SK-N-SH (cell line): ENCODE measurements around the gene AKT1S1. TPM values are rescaled to one million over a fixed set of nuclear protein-coding genes. Genes with fewer than 3 reads are reported as not detected.
"Not testable (repeated sequence)": the region's sequence is repeated elsewhere in the genome, so short reads cannot be mapped to it uniquely, and the experiment has no call there.

Experiments
- CTCF ChIA-PET: fragments of 300-600, 350-600 bp; formaldehyde crosslinking; extraction: SDS; loops from one replicate; lab custom pipeline; 2021; lab: Yijun Ruan, JAX
- POLR2A ChIA-PET: fragments of 350-600 bp; sonication (Branson Sonifier 250); formaldehyde crosslinking; extraction: SDS; loops from one replicate; lab custom pipeline; 2020; ENCODE audit warnings: antibody characterized with exemption, inconsistent platforms; lab: Yijun Ruan, JAX
- DNase-seq: peaks from one replicate; pipeline ENCODE4 v3.0.0; 2012
- H2AFZ ChIP-seq: fragments of 200-600 bp; sonication (generic); 2 replicates; pipeline ENCODE4 v1.8.1; 2016; ENCODE audit warnings: antibody characterized with exemption, mild to moderate bottlenecking, low read depth
- H3F3A ChIP-seq: fragments of 200-600 bp; sonication (generic); replicated peaks from 2 replicates; pipeline ENCODE3; 2016; ENCODE audit warnings: antibody characterized with exemption, mild to moderate bottlenecking; ENCODE audit not compliant: insufficient read depth
- H3K27ac ChIP-seq, 2 experiments: fragments of 200-500 bp in 1 of 2; fragments of 200-600 bp in 1 of 2; sonication (Bioruptor generic) in 1 of 2; sonication (generic), shearing (Covaris generic) in 1 of 2; 2 replicates each; pipeline versions ENCODE4 v1.5.1 to v1.6.1; 2014 to 2016; ENCODE audit warnings: low read depth in 2 of 2, inconsistent platforms in 1 of 2, low read length in 1 of 2, mild to moderate bottlenecking in 1 of 2, mixed read lengths in 1 of 2
- H3K27me3 ChIP-seq: fragments of 200-600 bp; sonication (generic), shearing (Covaris generic); 2 replicates; pipeline ENCODE4 v1.6.1; 2016; ENCODE audit warnings: mixed run types; ENCODE audit not compliant: insufficient read depth
- H3K36me3 ChIP-seq, 2 experiments: fragments of 200-500 bp in 1 of 2; fragments of 200-600 bp in 1 of 2; sonication (Bioruptor generic) in 1 of 2; sonication (generic) in 1 of 2; replicated peaks in 1 of 2; 2 replicates each; pipeline versions ENCODE3 to v1.5.1; 2014 to 2016; ENCODE audit warnings: low read length in 1 of 2, mild to moderate bottlenecking in 1 of 2; ENCODE audit not compliant: insufficient read depth in 2 of 2, control insufficient read depth in 1 of 2
- H3K4me1 ChIP-seq, 2 experiments: fragments of 200-500 bp in 1 of 2; fragments of 200-600 bp in 1 of 2; sonication (Bioruptor generic) in 1 of 2; sonication (generic), shearing (Covaris generic) in 1 of 2; 2 replicates each; pipeline versions ENCODE4 v1.5.1 to v1.6.1; 2014 to 2016; ENCODE audit warnings: low read depth in 1 of 2, low read length in 1 of 2, mixed run types in 1 of 2; ENCODE audit not compliant: insufficient read depth in 2 of 2, control insufficient read depth in 1 of 2
- H3K4me2 ChIP-seq: fragments of 200-600 bp; sonication (generic), shearing (Covaris generic); 2 replicates; pipeline ENCODE4 v1.6.1; 2017; ENCODE audit warnings: mixed run types
- H3K4me3 ChIP-seq, 2 experiments: fragments of 200-500 bp in 1 of 2; fragments of 200-600 bp in 1 of 2; sonication (Bioruptor generic) in 1 of 2; sonication (generic), shearing (Covaris generic) in 1 of 2; 2 replicates each; pipeline versions ENCODE4 v1.5.1 to v1.8.1; 2014 to 2016; ENCODE audit warnings: low read depth in 2 of 2, inconsistent platforms in 1 of 2, low read length in 1 of 2, mild to moderate bottlenecking in 1 of 2, mixed read lengths in 1 of 2, moderate library complexity in 1 of 2
- H3K79me2 ChIP-seq: fragments of 200-600 bp; sonication (generic); 2 replicates; pipeline ENCODE4 v1.8.1; 2017; ENCODE audit warnings: mild to moderate bottlenecking; ENCODE audit not compliant: insufficient read depth
- H3K9ac ChIP-seq: fragments of 200-600 bp; sonication (generic); 2 replicates; pipeline ENCODE4 v1.6.1; 2017; ENCODE audit warnings: mixed run types
- H3K9me2 ChIP-seq: fragments of 200-600 bp; sonication (generic); 2 replicates; pipeline ENCODE4 v1.6.1; 2017; ENCODE audit warnings: mixed run types
- H3K9me3 ChIP-seq: fragments of 200-600 bp; sonication (generic); 2 replicates; pipeline ENCODE4 v1.6.1; 2017; ENCODE audit warnings: mixed run types, mild to moderate bottlenecking, moderate library complexity
- H4K20me1 ChIP-seq: fragments of 200-600 bp; sonication (generic); 2 replicates; pipeline ENCODE4 v1.6.1; 2017; ENCODE audit warnings: mild to moderate bottlenecking, mixed run types; ENCODE audit not compliant: insufficient read depth
- ELF1 ChIP-seq: IDR thresholded peaks from 2 replicates; pipeline ENCODE4 v1.4.0; 2012
- FOSL2 ChIP-seq: IDR thresholded peaks from 2 replicates; pipeline ENCODE4 v1.4.0; 2012; ENCODE audit warnings: low read depth, mild to moderate bottlenecking, moderate library complexity, borderline replicate concordance
- FOXM1 ChIP-seq: IDR thresholded peaks from 2 replicates; pipeline ENCODE4 v1.4.0; 2012; ENCODE audit warnings: low read depth, mild to moderate bottlenecking
- GATA2 ChIP-seq: sonication (generic); formaldehyde crosslinking; IDR thresholded peaks from 2 replicates; pipeline ENCODE4 v1.5.0; 2020; ENCODE audit warnings: mild to moderate bottlenecking, missing genetic modification reagents
- NRF1 ChIP-seq: IDR thresholded peaks from 2 replicates; pipeline ENCODE4 v1.6.1; 2012; ENCODE audit warnings: low read depth, mild to moderate bottlenecking, low read length
- TAF1 ChIP-seq: IDR thresholded peaks from 2 replicates; pipeline ENCODE4 v1.6.1; 2012; ENCODE audit warnings: low read depth, mild to moderate bottlenecking, low read length, moderate library complexity, borderline replicate concordance
- TCF12 ChIP-seq: IDR thresholded peaks from 2 replicates; pipeline ENCODE4 v1.4.0; 2012
- WGBS: methylation state at CpG from one replicate; pipeline ENCODE4 v1.1.6; 2017; ENCODE audit warnings: low lambda C conversion rate; 5-methylcytosine and 5-hydroxymethylcytosine counted together
- polyA plus RNA-seq, 3 experiments: library from polyadenylated mRNA; depleted of rRNA; stranded (reverse); fragments of >200 nt; gene quantifications; 2 replicates each; pipeline ENCODE4 v1.2.3, GENCODE V29; 2012
- TF ChIP-seq, protein P1 (sequence below): IDR thresholded peaks from 2 replicates; pipeline ENCODE4 v1.4.0; 2012; ENCODE audit warnings: low read depth
- TF ChIP-seq, protein P2 (sequence below): IDR thresholded peaks from 2 replicates; pipeline ENCODE4 v1.4.0; 2012; ENCODE audit warnings: low read depth, borderline replicate concordance

AKT1S1 gene
- polyA plus RNA-seq, 1 of the 3 experiments (the other 2 are of a cell fraction) = 63.7 TPM

DNA sequence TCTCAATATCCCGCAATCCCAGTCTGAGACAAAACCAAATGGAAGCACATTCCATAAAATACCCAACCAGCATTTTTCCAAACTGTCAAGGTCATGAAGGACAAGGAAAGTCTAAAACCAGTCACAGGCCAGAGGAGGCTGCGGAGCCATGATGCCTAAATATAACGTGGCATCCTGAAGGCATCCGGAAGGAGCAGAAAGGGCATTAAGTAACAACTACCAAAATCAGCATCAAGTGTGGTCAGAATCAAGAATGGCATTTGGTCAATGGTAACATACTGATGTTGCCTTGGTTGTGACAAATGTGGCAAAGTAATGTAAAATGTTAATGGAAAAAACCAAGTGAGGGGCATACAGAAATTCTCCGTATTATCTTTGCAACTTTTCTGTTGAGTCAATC, 48.3 kb upstream of the AKT1S1 start:
- whole genome bisulfite sequencing = 97% methylated on average over 5 of the region's 5 CpGs
- H3K9me2 ChIP-seq = no peaks in the 10 kb centered on the region
- DNase-seq = no peak
- H3K4me2 ChIP-seq = no peak overlapping the region
- H3K4me1 ChIP-seq = peaks cover 7 to 9% of the 10 kb centered on the region in 2 experiments; a peak in 2 of 4 replicates
- H3F3A ChIP-seq = peaks cover 13% of the 10 kb centered on the region
- peaks cover 89% of the 10 kb centered on the region for H3K79me2 ChIP-seq
- ChIA-PET CTCF (no interaction called here), POLR2A (no interaction called here)
- H3K9ac ChIP-seq = no peak overlapping the region
- peaks cover 24 to 28% of the 10 kb centered on the region in 2 experiments for H3K36me3 ChIP-seq
- TF ChIP-seq ELF1 (no peak), GATA2 (CRISPR knock-in tag) (no peak), TCF12 (no peak), TAF1 (no peak), NRF1 (no peak), FOXM1 (no peak), FOSL2 (no peak)
- TF ChIP-seq, protein P1, sequence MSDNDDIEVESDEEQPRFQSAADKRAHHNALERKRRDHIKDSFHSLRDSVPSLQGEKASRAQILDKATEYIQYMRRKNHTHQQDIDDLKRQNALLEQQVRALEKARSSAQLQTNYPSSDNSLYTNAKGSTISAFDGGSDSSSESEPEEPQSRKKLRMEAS = no peak
- TF ChIP-seq, protein P2, sequence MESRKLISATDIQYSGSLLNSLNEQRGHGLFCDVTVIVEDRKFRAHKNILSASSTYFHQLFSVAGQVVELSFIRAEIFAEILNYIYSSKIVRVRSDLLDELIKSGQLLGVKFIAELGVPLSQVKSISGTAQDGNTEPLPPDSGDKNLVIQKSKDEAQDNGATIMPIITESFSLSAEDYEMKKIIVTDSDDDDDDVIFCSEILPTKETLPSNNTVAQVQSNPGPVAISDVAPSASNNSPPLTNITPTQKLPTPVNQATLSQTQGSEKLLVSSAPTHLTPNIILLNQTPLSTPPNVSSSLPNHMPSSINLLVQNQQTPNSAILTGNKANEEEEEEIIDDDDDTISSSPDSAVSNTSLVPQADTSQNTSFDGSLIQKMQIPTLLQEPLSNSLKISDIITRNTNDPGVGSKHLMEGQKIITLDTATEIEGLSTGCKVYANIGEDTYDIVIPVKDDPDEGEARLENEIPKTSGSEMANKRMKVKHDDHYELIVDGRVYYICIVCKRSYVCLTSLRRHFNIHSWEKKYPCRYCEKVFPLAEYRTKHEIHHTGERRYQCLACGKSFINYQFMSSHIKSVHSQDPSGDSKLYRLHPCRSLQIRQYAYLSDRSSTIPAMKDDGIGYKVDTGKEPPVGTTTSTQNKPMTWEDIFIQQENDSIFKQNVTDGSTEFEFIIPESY = no peak
- no peaks in the 10 kb centered on the region for H3K27me3 ChIP-seq
- H3K4me3 ChIP-seq = no peak overlapping the region
- H2AFZ ChIP-seq = no peak overlapping the region
- H3K27ac ChIP-seq = no peak overlapping the region
- H4K20me1 ChIP-seq = peaks cover 44% of the 10 kb centered on the region; the same call in 1 of the 2 replicates
- H3K9me3 ChIP-seq = no peaks in the 10 kb centered on the region

DNA sequence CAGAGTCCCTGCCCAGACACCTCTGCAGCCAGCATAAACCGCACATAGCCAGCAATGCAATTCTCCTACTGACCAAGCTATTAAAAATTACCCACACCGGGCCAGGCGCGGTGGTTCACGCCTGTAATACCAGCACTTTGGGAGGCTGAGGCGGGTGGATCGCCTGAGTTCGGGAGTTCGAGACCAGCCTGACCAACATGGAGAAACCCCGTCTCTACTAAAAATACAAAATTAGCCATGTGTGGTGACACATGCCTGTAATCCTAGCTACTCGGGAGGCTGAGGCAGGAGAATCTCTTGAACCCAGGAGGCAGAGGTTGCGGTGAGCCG, 47.7 kb upstream of the AKT1S1 start:
- POLR2A ChIA-PET, H3F3A ChIP-seq: not testable (repeated sequence)

More for the DNA sequence above, 47.7 kb upstream of the AKT1S1 start:
- not testable (repeated sequence) for H3K9ac ChIP-seq, H3K27ac ChIP-seq, H3K27me3 ChIP-seq, H3K9me2 ChIP-seq, H2AFZ ChIP-seq, H3K4me2 ChIP-seq, H3K4me3 ChIP-seq, H3K4me1 ChIP-seq, H3K9me3 ChIP-seq, DNase-seq
- 95% methylated on average over 13 of the region's 13 CpGs for WGBS
- H3K36me3 ChIP-seq = peaks cover 24 to 28% of the 10 kb centered on the region in 2 experiments
- peaks cover 95% of the 10 kb centered on the region for H3K79me2 ChIP-seq
- H4K20me1 ChIP-seq = peaks cover 50% of the 10 kb centered on the region; the same call in 1 of the 2 replicates
- CTCF ChIA-PET = interaction anchor here (0.8 to 1.1 kb wide), 2 partner anchors 13 to 59 kb away, joined by 3 to 4 read pairs; no protein-coding TSS in a partner anchor
